Endothelial cell of umbilical vein (primary cell): ENCODE data around the gene ST6GALNAC3. TPM values are rescaled to one million over a fixed set of nuclear protein-coding genes. Genes with fewer than 3 reads are reported as not detected.

Experiments
- BruUV-seq: library from RNA; stranded (reverse); fragments of 400-500 nt; replicated peaks from 2 replicates; lab custom pipeline; 2021; lab: Mats Ljungman, UMichigan
- CTCF ChIA-PET: fragments of 300-600, 350-600 bp; sonication (Branson Sonifier 250); formaldehyde crosslinking; loops from one replicate; lab custom pipeline; 2021; ENCODE audit warnings: antibody characterized with exemption, inconsistent platforms; lab: Charles Lee
- POLR2A ChIA-PET: fragments of 300-600, 350-600 bp; sonication (Branson Sonifier 250); formaldehyde crosslinking; loops from one replicate; lab custom pipeline; 2021; ENCODE audit warnings: antibody characterized with exemption, inconsistent platforms; lab: Charles Lee
- DNase-seq: peaks from one replicate; pipeline ENCODE4 v3.0.0-alpha.2; 2011; ENCODE audit warnings: low read depth, low spot score
- FAIRE-seq: peaks from 2 replicates; lab custom pipeline; 2011; peaks lifted over from hg19 to GRCh38; lab: Jason Lieb, UNC
- H2AFZ ChIP-seq: 2 replicates; pipeline ENCODE4 v1.6.0; 2012; ENCODE audit warnings: low read depth, low read length, control low read depth, inconsistent platforms
- H3K27ac ChIP-seq: 2 replicates; pipeline ENCODE4 v1.5.1; 2011; ENCODE audit warnings: low read depth, mild to moderate bottlenecking, control low read depth, low read length, moderate library complexity; ENCODE audit not compliant: insufficient read depth
- H3K27me3 ChIP-seq, 2 experiments: 2 replicates each; pipeline versions ENCODE4 v1.6.0 to v1.6.1; 2011; ENCODE audit warnings: low read length in 2 of 2, mixed read lengths in 1 of 2; ENCODE audit not compliant: control insufficient read depth in 2 of 2, insufficient read depth in 2 of 2
- H3K36me3 ChIP-seq, 2 experiments: 2 replicates in 1 of 2; 3 replicates in 1 of 2; pipeline ENCODE4 v1.5.1; 2011; ENCODE audit warnings: low read length in 2 of 2, mild to moderate bottlenecking in 1 of 2, moderate library complexity in 1 of 2; ENCODE audit not compliant: control insufficient read depth in 2 of 2, insufficient read depth in 2 of 2; ENCODE audit errors: extremely low read depth in 1 of 2
- H3K4me1 ChIP-seq: 3 replicates; pipeline ENCODE4 v1.5.1; 2011; ENCODE audit warnings: mild to moderate bottlenecking, low read length; ENCODE audit not compliant: control insufficient read depth, insufficient read depth; ENCODE audit errors: extremely low read depth
- H3K4me2 ChIP-seq: 2 replicates; pipeline ENCODE4 v1.6.1; 2011; ENCODE audit warnings: low read length, control low read depth, mixed read lengths; ENCODE audit not compliant: insufficient read depth
- H3K4me3 ChIP-seq, 3 experiments: fragments of 200-600 bp in 1 of 3; sonication (generic), shearing (Covaris generic) in 1 of 3; replicated peaks in 1 of 3; 2 replicates each; pipeline ENCODE4 v1.5.1; 2011 to 2016; ENCODE audit warnings: control low read depth in 3 of 3, low read length in 3 of 3, mild to moderate bottlenecking in 2 of 3, inconsistent platforms in 1 of 3, low read depth in 1 of 3, moderate library complexity in 1 of 3; ENCODE audit not compliant: insufficient read depth in 1 of 3
- H3K79me2 ChIP-seq: 2 replicates; pipeline ENCODE4 v1.6.0; 2012; ENCODE audit warnings: low read length, inconsistent platforms; ENCODE audit not compliant: control insufficient read depth, insufficient read depth
- H3K9ac ChIP-seq: replicated peaks from 2 replicates; pipeline ENCODE3; 2011; ENCODE audit warnings: low read length, control low read depth; ENCODE audit not compliant: insufficient read depth; ENCODE audit errors: extremely low read depth
- H3K9me1 ChIP-seq: replicated peaks from 3 replicates; pipeline ENCODE4 v1.6.0; 2011; ENCODE audit warnings: mild to moderate bottlenecking, low read length; ENCODE audit not compliant: control insufficient read depth, insufficient read depth; ENCODE audit errors: extremely low read depth
- H3K9me3 ChIP-seq: replicated peaks from 2 replicates; pipeline ENCODE4 v1.5.1; 2012; ENCODE audit warnings: low read length, inconsistent platforms; ENCODE audit not compliant: control insufficient read depth, insufficient read depth
- H4K20me1 ChIP-seq: replicated peaks from 2 replicates; pipeline ENCODE3; 2011; ENCODE audit warnings: mild to moderate bottlenecking, low read length; ENCODE audit not compliant: control insufficient read depth, insufficient read depth; ENCODE audit errors: extremely low read depth
- CTCF ChIP-seq, 2 donors: IDR thresholded peaks; 1 replicate in 1 of 2; 2 replicates in 1 of 2; pipeline ENCODE4 v1.5.1; 2011; ENCODE audit warnings: low read length in 2 of 2, mild to moderate bottlenecking in 2 of 2, moderate library complexity in 2 of 2, control low read depth in 1 of 2, inconsistent platforms in 1 of 2, low read depth in 1 of 2; ENCODE audit not compliant: insufficient read depth in 1 of 2; ENCODE audit errors: extremely low read depth in 1 of 2
- EZH2 ChIP-seq: IDR thresholded peaks from 2 replicates; pipeline ENCODE4 v1.6.1; 2012; ENCODE audit warnings: borderline replicate concordance, low read depth, mild to moderate bottlenecking, moderate library complexity, low read length, inconsistent platforms; ENCODE audit not compliant: severe bottlenecking
- FOS ChIP-seq: IDR thresholded peaks from 2 replicates; pipeline ENCODE4 v1.6.1; 2011; ENCODE audit warnings: mild to moderate bottlenecking, low read length, moderate library complexity, borderline replicate concordance; ENCODE audit not compliant: insufficient read depth
- GATA2 ChIP-seq: IDR thresholded peaks from 2 replicates; pipeline ENCODE4 v1.7.0; 2011; ENCODE audit warnings: low read depth, mild to moderate bottlenecking, moderate library complexity, mixed read lengths, low read length; ENCODE audit not compliant: insufficient read length, insufficient read depth
- JUN ChIP-seq: IDR thresholded peaks from 2 replicates; pipeline ENCODE4 v1.6.1; 2011; ENCODE audit warnings: borderline replicate concordance, low read depth; ENCODE audit not compliant: insufficient read length, insufficient read depth
- MAX ChIP-seq: IDR thresholded peaks from 2 replicates; pipeline ENCODE4 v1.6.1; 2011; ENCODE audit not compliant: insufficient read depth, insufficient read length
- MYC ChIP-seq: IDR thresholded peaks from one replicate; pipeline ENCODE4 v1.6.1; 2011; ENCODE audit warnings: mild to moderate bottlenecking, low read depth, low read length
- POLR2A ChIP-seq: IDR thresholded peaks from 2 replicates; pipeline ENCODE4 v1.6.1; 2012; ENCODE audit warnings: low read depth, mild to moderate bottlenecking, control low read depth, low read length
- POLR2AphosphoS5 ChIP-seq: IDR thresholded peaks from 2 replicates; pipeline ENCODE4 v1.6.1; 2012; ENCODE audit warnings: low read depth, mild to moderate bottlenecking, control low read depth, low read length, moderate library complexity; ENCODE audit not compliant: insufficient read depth
- dilution Hi-C: fragments of 300-500 bp; cut with MboI; formaldehyde crosslinking; loops from one replicate; pipeline ENCODE4 v1.15.0; 2019; ENCODE audit warnings: low sequenced_read_pairs; ENCODE audit not compliant: extremely low pct_ligation_motif_present
- intact Hi-C: fragments of 100-400 bp; cut with micrococcal nuclease; formaldehyde crosslinking; loops from one replicate; pipeline ENCODE4 v1.10.0; 2022
- polyA plus RNA-seq, 4 experiments: library from polyadenylated mRNA; depleted of rRNA in 3 of 4; stranded (reverse) in 3 of 4; unstranded in 1 of 4; fragments of >200 nt; gene quantifications; 2 replicates each; pipeline versions ENCODE4 v1.2.1 to v1.2.3, GENCODE V29; 2011 to 2012; ENCODE audit warnings: missing spikeins in 1 of 4
- total RNA-seq: library from RNA; stranded (reverse); gene quantifications from 2 replicates; pipeline ENCODE4 v1.2.3, GENCODE V29; 2021

Gene ST6GALNAC3
- total and polyA plus RNA-seq, 2 donors (not counting 3 experiments of a cell fraction or from before 2014, with no cell fraction given), result 7.6 to 48.3 TPM

GRCh38 chr1:76075188-76075489 lies 593 bp downstream of the ST6GALNAC3 start:
- FAIRE-seq (no peak), DNase-seq (peak; percentile 29)
- POLR2A ChIA-PET, result no interaction called here
- dilution Hi-C loops, result no loop called here
- H3K9ac ChIP-seq, result peak overlapping the region; percentile 84
- peak overlapping the region; percentile 88 to 98 (median 98) for H3K4me3 ChIP-seq
- CTCF ChIA-PET, result interaction anchor here (1.5 to 1.9 kb wide), 2 partner anchors 40 to 79 kb away, joined by 7 to 10 read pairs; no protein-coding TSS in a partner anchor
- H3K27me3 ChIP-seq, result no peaks in the 10 kb centered on the region
- no peaks in the 10 kb centered on the region for H3K9me3 ChIP-seq
- intact Hi-C loops, result loop anchor here (2.0 to 10.0 kb wide), 2 partner anchors 84 to 190 kb away; no protein-coding TSS in a partner anchor
- peak overlapping the region; percentile 76 for H2AFZ ChIP-seq
- peaks cover 38% of the 10 kb centered on the region for H3K79me2 ChIP-seq
- H3K27ac ChIP-seq, result peak overlapping the region; percentile 75
- H3K36me3 ChIP-seq, result no peaks in the 10 kb centered on the region
- no peaks in the 10 kb centered on the region for H4K20me1 ChIP-seq
- H3K4me2 ChIP-seq, result peak overlapping the region; percentile 89
- peaks cover 3% of the 10 kb centered on the region for H3K9me1 ChIP-seq
- TF ChIP-seq EZH2 (no peak), POLR2AphosphoS5 (no peak), GATA2 (no peak), FOS (no peak), JUN (no peak), MYC (no peak), POLR2A (no peak), CTCF (IDR thresholded peaks at IDR 0.05; ENCODE audit: extremely low read depth in 1 of 2, insufficient read depth in 1 of 2, low read depth in 1 of 2, low read length in 2 of 2) (no peak), MAX (no peak)
- H3K4me1 ChIP-seq, result peaks cover 26% of the 10 kb centered on the region
- no TSS peak for BruUV-seq
